Measurements from ENCODE around the gene TMEM132A.

DNA sequence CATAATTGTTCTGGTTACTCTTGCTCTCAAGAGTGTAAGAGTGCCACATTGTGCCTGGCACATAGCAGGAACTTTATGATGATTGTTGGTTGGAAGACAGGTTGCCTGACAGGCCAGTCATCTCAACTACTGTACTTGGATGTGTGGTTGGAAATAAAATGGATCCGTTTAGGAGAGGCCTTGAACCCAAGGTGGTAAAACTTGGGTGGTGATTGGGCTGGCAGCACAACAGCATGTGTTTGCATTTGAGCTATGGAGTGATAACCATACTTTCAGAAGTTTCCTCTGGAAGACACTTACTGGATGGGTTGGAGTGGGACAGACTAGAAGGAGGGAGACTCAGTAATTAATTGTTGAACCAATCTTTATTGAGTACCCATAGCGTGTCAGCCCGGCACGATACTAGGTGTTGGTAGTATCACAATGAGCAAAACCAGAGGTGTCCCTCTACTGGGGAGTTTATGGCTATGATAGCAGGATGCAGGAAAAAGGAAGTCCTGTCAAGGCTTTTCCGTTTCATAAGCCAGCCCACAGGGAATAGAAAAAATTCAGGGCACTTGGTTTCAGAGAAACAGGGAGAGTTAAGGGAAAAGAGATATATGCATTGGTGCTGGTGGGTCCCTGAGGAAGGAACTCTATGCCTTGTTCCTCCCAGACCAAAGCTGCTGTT, 13.4 kb upstream of the TMEM132A start:
- TF ChIP-seq, protein P1, sequence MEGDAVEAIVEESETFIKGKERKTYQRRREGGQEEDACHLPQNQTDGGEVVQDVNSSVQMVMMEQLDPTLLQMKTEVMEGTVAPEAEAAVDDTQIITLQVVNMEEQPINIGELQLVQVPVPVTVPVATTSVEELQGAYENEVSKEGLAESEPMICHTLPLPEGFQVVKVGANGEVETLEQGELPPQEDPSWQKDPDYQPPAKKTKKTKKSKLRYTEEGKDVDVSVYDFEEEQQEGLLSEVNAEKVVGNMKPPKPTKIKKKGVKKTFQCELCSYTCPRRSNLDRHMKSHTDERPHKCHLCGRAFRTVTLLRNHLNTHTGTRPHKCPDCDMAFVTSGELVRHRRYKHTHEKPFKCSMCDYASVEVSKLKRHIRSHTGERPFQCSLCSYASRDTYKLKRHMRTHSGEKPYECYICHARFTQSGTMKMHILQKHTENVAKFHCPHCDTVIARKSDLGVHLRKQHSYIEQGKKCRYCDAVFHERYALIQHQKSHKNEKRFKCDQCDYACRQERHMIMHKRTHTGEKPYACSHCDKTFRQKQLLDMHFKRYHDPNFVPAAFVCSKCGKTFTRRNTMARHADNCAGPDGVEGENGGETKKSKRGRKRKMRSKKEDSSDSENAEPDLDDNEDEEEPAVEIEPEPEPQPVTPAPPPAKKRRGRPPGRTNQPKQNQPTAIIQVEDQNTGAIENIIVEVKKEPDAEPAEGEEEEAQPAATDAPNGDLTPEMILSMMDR (IDR thresholded peaks at IDR 0.05; ENCODE audit: borderline replicate concordance, extremely low read depth, low read length, poor library complexity, severe bottlenecking): no peak
- TF ChIP-seq EZH2 (IDR thresholded peaks at IDR 0.05; ENCODE audit: borderline replicate concordance, low read depth, low read length, severe bottlenecking): no peak

Data from DND-41 (cell line).